Osteoblast (primary cell): ENCODE data around the gene RUNX2. TPM values are rescaled to one million over a fixed set of nuclear protein-coding genes. Genes with fewer than 3 reads are reported as not detected.

Source experiments
- DNase-seq: peaks from one replicate; pipeline ENCODE4 v3.0.0; 2011; ENCODE audit warnings: low spot score, mixed read lengths; ENCODE audit not compliant: insufficient read length; ENCODE audit errors: missing footprints
- H2AFZ ChIP-seq: 2 replicates; pipeline ENCODE4 v1.6.0; 2011; ENCODE audit warnings: mild to moderate bottlenecking, low read length
- H3K27ac ChIP-seq: 2 replicates; pipeline ENCODE4 v1.5.1; 2011; ENCODE audit warnings: mild to moderate bottlenecking, low read depth, low read length, moderate library complexity
- H3K27me3 ChIP-seq: 2 replicates; pipeline ENCODE4 v1.6.0; 2012; ENCODE audit warnings: mild to moderate bottlenecking, control low read depth, inconsistent platforms, low read length, moderate library complexity; ENCODE audit not compliant: insufficient read depth
- H3K36me3 ChIP-seq: 2 replicates; pipeline ENCODE4 v1.5.1; 2011; ENCODE audit warnings: mild to moderate bottlenecking, low read length, control low read depth, moderate library complexity; ENCODE audit not compliant: insufficient read depth
- H3K4me1 ChIP-seq: 2 replicates; pipeline ENCODE4 v1.5.1; 2011; ENCODE audit warnings: mild to moderate bottlenecking, low read length, control low read depth, moderate library complexity; ENCODE audit not compliant: insufficient read depth
- H3K4me2 ChIP-seq: 2 replicates; pipeline ENCODE4 v1.6.0; 2011; ENCODE audit warnings: mild to moderate bottlenecking, low read length; ENCODE audit not compliant: insufficient read depth
- H3K4me3 ChIP-seq: fragments of 200-600 bp; sonication (generic); 3 replicates; pipeline ENCODE4 v1.5.1; 2012; ENCODE audit warnings: mild to moderate bottlenecking, low read length, inconsistent platforms; ENCODE audit not compliant: insufficient read depth
- H3K79me2 ChIP-seq: 2 replicates; pipeline ENCODE4 v1.6.0; 2012; ENCODE audit warnings: mild to moderate bottlenecking, low read length, control low read depth, inconsistent platforms; ENCODE audit not compliant: insufficient read depth
- H3K9me3 ChIP-seq: 2 replicates; pipeline ENCODE4 v1.5.1; 2011; ENCODE audit warnings: low read depth, low read length, control low read depth
- H4K20me1 ChIP-seq: 2 replicates; pipeline ENCODE4 v1.6.0; 2012; ENCODE audit warnings: mild to moderate bottlenecking, low read length, control low read depth; ENCODE audit not compliant: insufficient read depth
- CTCF ChIP-seq: IDR thresholded peaks from 2 replicates; pipeline ENCODE4 v1.5.1; 2011; ENCODE audit warnings: mild to moderate bottlenecking, low read depth, low read length, moderate library complexity; ENCODE audit errors: extremely low read depth
- total RNA-seq: library from RNA; depleted of rRNA; stranded (reverse); fragments of >200 nt; gene quantifications from 2 replicates; pipeline ENCODE4 v1.2.3, GENCODE V29; 2012

RUNX2 gene
- total RNA-seq, 1 donor, result 30.0 TPM

GRCh38 chr6:45448417-45449389, 120.6 kb downstream of the RUNX2 start:
- peaks cover 37% of the 10 kb centered on the region for H3K36me3 ChIP-seq
- H3K4me2 ChIP-seq, result peak overlapping the region; percentile 18
- H3K79me2 ChIP-seq, result peaks cover 48% of the 10 kb centered on the region
- peaks cover 58% of the 10 kb centered on the region for H3K4me1 ChIP-seq
- TF ChIP-seq CTCF, result no peak
- H3K27me3 ChIP-seq, result no peaks in the 10 kb centered on the region
- H3K27ac ChIP-seq, result peak overlapping the region; percentile 45
- no peaks in the 10 kb centered on the region for H3K9me3 ChIP-seq
- DNase-seq, result no peak
- no peak overlapping the region for H2AFZ ChIP-seq
- no peak overlapping the region for H3K4me3 ChIP-seq
- H4K20me1 ChIP-seq, result no peaks in the 10 kb centered on the region

- H3K36me3 ChIP-seq, result peaks cover 26% of the 10 kb centered on the region
- no peak for DNase-seq
- H3K4me3 ChIP-seq, result no peak overlapping the region
- H3K4me2 ChIP-seq, result no peak overlapping the region
- no peak for TF ChIP-seq CTCF
- no peaks in the 10 kb centered on the region for H3K9me3 ChIP-seq
- H2AFZ ChIP-seq, result no peak overlapping the region
- no peak overlapping the region for H3K27ac ChIP-seq
- H3K27me3 ChIP-seq, result no peaks in the 10 kb centered on the region
- H3K4me1 ChIP-seq, result peaks cover 62% of the 10 kb centered on the region
- no peaks in the 10 kb centered on the region for H4K20me1 ChIP-seq
- H3K79me2 ChIP-seq, result peaks cover 45% of the 10 kb centered on the region
Measured at GRCh38 chr6:45450132-45450531, 122.0 kb downstream of the RUNX2 start.

GRCh38 chr6:45450831-45451230, 122.7 kb downstream of the RUNX2 start:
- no peak for TF ChIP-seq CTCF
- H3K27ac ChIP-seq, result no peak overlapping the region
- no peak for DNase-seq
- peaks cover 48% of the 10 kb centered on the region for H3K79me2 ChIP-seq
- no peaks in the 10 kb centered on the region for H3K27me3 ChIP-seq
- H3K4me2 ChIP-seq, result no peak overlapping the region
- H3K4me1 ChIP-seq, result peaks cover 56% of the 10 kb centered on the region
- peaks cover 32% of the 10 kb centered on the region for H3K36me3 ChIP-seq
- H2AFZ ChIP-seq, result no peak overlapping the region
- no peak overlapping the region for H3K4me3 ChIP-seq
- H4K20me1 ChIP-seq, result no peaks in the 10 kb centered on the region
- H3K9me3 ChIP-seq, result no peaks in the 10 kb centered on the region
